GM21447 (cell line): ENCODE results near the gene PTK7.

Source experiments
- ATAC-seq: cut with Tn5 transposase; IDR thresholded peaks from one replicate; pipeline ENCODE4 v1.9.1; 2021; ENCODE audit not compliant: unreplicated experiment

The PTK7 gene

GRCh38 chr6:43082806-43083655, 6.9 kb downstream of the PTK7 start:
- no peak for ATAC-seq

- no peak for ATAC-seq
Observed at GRCh38 chr6:43086022-43086658, 10.0 kb downstream of the PTK7 start.

GRCh38 chr6:43088654-43089056, 12.5 kb downstream of the PTK7 start:
- ATAC-seq, result no peak

- ATAC-seq, result no peak
Observed at GRCh38 chr6:43089467-43089866, 13.4 kb downstream of the PTK7 start.

GRCh38 chr6:43089874-43090558, 13.9 kb downstream of the PTK7 start:
- ATAC-seq, result no peak

GRCh38 chr6:43090559-43090956, 14.4 kb downstream of the PTK7 start:
- no peak for ATAC-seq

GRCh38 chr6:43091020-43091419, 14.9 kb downstream of the PTK7 start:
- ATAC-seq, result no peak

- no peak for ATAC-seq
Observed at GRCh38 chr6:43091436-43091991, 15.4 kb downstream of the PTK7 start.

- no peak for ATAC-seq
Observed at GRCh38 chr6:43092635-43093034, 16.5 kb downstream of the PTK7 start.

GRCh38 chr6:43093436-43094289, 17.5 kb downstream of the PTK7 start:
- no peak for ATAC-seq

- ATAC-seq, result no peak
Observed at GRCh38 chr6:43095939-43096338, 19.8 kb downstream of the PTK7 start.

GRCh38 chr6:43096451-43097097, 20.5 kb downstream of the PTK7 start:
- ATAC-seq, result no peak

GRCh38 chr6:43097098-43097489, 21.0 kb downstream of the PTK7 start:
- no peak for ATAC-seq

GRCh38 chr6:43097502-43097901, 21.4 kb downstream of the PTK7 start:
- ATAC-seq, result no peak

- no peak for ATAC-seq
Observed at GRCh38 chr6:43101497-43101896, 25.4 kb downstream of the PTK7 start.

- ATAC-seq, result no peak
Observed at GRCh38 chr6:43103253-43103876, 27.3 kb downstream of the PTK7 start.

GRCh38 chr6:43105538-43106222, 29.6 kb downstream of the PTK7 start:
- ATAC-seq, result no peak

GRCh38 chr6:43107344-43108062, 31.4 kb downstream of the PTK7 start:
- no peak for ATAC-seq
